Measurements from ENCODE around the gene TMEM120A. TPM values are rescaled to one million over a fixed set of nuclear protein-coding genes. Genes with fewer than 3 reads are reported as not detected.
A peak's percentile ranks its signal among the peaks of the same experiment; 100 is the strongest.

The TMEM120A gene
- total and polyA plus RNA-seq, 12 donors: 51.4 to 277 (median 172) TPM

DNA sequence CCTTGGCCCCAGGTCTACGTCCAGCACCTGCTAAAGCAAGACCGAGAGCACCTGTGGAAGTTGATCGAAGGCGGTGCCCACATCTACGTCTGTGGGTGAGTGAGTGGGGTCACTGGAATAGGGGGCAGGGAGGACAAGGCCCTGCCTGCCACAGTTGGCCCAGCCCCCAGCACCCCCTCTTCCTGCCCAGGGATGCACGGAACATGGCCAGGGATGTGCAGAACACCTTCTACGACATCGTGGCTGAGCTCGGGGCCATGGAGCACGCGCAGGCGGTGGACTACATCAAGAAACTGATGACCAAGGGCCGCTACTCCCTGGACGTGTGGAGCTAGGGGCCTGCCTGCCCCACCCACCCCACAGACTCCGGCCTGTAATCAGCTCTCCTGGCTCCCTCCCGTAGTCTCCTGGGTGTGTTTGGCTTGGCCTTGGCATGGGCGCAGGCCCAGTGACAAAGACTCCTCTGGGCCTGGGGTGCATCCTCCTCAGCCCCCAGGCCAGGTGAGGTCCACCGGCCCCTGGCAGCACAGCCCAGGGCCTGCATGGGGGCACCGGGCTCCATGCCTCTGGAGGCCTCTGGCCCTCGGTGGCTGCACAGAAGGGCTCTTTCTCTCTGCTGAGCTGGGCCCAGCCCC, 8.1 kb downstream of the TMEM120A start:
- DNase-seq: peak in 5 of 7 donors; percentile 52 to 64 (median 55)
- Histone ChIP-seq H3K9me3 (replicated peaks in 1 of 3) (no peaks in the 10 kb centered on the region), H3K36me3 (replicated peaks in 1 of 2) (peaks cover 0 to 70% of the 10 kb centered on the region in 2 donors), H3K4me1 (replicated peaks in 1 of 2) (peaks cover 30 to 58% of the 10 kb centered on the region in 2 donors), H3K27ac (peak overlapping the region; percentile 81 to 97 (median 85)), H3K4me3 (no peak overlapping the region), H3K27me3 (no peaks in the 10 kb centered on the region)
- intact Hi-C loops (cut with DNase I): loop anchor here in 1 of 2 donors (5.0 kb wide), 1 partner anchor 69 kb away; the partner anchor contains the start of gene POR
- 57 to 82% (median 64%) methylated on average over 3 to 20 of the region's 20 CpGs for WGBS, 4 donors
- TF ChIP-seq, protein P1, sequence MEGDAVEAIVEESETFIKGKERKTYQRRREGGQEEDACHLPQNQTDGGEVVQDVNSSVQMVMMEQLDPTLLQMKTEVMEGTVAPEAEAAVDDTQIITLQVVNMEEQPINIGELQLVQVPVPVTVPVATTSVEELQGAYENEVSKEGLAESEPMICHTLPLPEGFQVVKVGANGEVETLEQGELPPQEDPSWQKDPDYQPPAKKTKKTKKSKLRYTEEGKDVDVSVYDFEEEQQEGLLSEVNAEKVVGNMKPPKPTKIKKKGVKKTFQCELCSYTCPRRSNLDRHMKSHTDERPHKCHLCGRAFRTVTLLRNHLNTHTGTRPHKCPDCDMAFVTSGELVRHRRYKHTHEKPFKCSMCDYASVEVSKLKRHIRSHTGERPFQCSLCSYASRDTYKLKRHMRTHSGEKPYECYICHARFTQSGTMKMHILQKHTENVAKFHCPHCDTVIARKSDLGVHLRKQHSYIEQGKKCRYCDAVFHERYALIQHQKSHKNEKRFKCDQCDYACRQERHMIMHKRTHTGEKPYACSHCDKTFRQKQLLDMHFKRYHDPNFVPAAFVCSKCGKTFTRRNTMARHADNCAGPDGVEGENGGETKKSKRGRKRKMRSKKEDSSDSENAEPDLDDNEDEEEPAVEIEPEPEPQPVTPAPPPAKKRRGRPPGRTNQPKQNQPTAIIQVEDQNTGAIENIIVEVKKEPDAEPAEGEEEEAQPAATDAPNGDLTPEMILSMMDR (IDR thresholded peaks at IDR 0.05): no peak
- TF ChIP-seq POLR2A (IDR thresholded peaks at IDR 0.05): no peak

DNA sequence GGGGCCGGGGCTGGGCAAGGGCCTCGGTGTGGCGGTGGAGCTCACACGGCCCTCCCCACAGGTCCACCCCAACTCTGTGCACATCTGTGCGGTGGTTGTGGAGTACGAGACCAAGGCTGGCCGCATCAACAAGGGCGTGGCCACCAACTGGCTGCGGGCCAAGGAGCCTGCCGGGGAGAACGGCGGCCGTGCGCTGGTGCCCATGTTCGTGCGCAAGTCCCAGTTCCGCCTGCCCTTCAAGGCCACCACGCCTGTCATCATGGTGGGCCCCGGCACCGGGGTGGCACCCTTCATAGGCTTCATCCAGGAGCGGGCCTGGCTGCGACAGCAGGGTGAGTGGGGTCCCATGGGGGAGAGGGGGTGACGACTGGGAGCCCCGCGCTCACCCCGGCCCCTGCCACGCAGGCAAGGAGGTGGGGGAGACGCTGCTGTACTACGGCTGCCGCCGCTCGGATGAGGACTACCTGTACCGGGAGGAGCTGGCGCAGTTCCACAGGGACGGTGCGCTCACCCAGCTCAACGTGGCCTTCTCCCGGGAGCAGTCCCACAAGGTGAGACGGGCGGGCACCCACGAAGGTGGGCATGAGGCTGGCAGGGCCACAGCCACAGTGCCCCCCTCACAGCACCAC, 8.8 kb downstream of the TMEM120A start:
- peaks cover 31 to 59% of the 10 kb centered on the region in 2 donors for H3K4me1 ChIP-seq (replicated peaks in 1 of 2)
- peaks cover 0 to 77% of the 10 kb centered on the region in 2 donors for H3K36me3 ChIP-seq (replicated peaks in 1 of 2)
- TF ChIP-seq POLR2A (IDR thresholded peaks at IDR 0.05): peak; percentile 18 to 75
- TF ChIP-seq, protein P1 (IDR thresholded peaks at IDR 0.05): no peak
- no peak overlapping the region for H3K4me3 ChIP-seq
- peak; percentile 92 to 97 (median 95) for DNase-seq
- no peaks in the 10 kb centered on the region for H3K9me3 ChIP-seq (replicated peaks in 1 of 3)
- no peaks in the 10 kb centered on the region for H3K27me3 ChIP-seq
- intact Hi-C loops (cut with DNase I): loop anchor here in 1 of 2 donors (5.0 kb wide), 1 partner anchor 68 kb away; the partner anchor contains the start of gene POR
- H3K27ac ChIP-seq: peak overlapping the region; percentile 81 to 97 (median 87)
- WGBS, 4 donors: 39 to 66% (median 46%) methylated on average over 8 to 41 of the region's 41 CpGs

DNA sequence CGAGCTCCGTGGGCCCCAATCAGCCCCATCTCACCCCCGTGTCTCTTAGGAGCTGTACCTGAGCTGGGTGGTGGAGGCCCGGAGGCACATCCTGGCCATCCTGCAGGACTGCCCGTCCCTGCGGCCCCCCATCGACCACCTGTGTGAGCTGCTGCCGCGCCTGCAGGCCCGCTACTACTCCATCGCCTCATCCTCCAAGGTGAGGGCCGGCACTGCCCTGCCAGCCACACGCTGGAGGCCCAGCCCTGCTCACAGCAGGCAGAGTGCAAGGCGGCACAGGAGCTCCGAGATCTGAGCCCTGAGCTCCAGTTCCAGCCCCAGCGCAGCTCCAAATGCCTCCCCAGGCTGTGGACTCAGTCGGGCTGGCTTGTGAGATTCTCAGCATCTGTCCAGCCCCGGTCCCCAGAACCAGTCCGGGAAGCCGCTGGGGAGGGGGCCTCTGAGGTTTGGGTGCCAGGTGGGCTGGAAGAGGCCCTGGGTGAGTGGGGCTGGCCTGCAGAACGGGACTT, 9.3 kb downstream of the TMEM120A start:
- peak in 2 of 7 donors; percentile 52 to 55 for DNase-seq

More for the DNA sequence above, 9.3 kb downstream of the TMEM120A start:
- H3K4me1 ChIP-seq (replicated peaks in 1 of 2): peaks cover 32 to 59% of the 10 kb centered on the region in 2 donors
- WGBS, 4 donors: 51 to 74% (median 58%) methylated on average over 7 to 21 of the region's 21 CpGs
- peaks cover 0 to 82% of the 10 kb centered on the region in 2 donors for H3K36me3 ChIP-seq (replicated peaks in 1 of 2)
- H3K27ac ChIP-seq: peak overlapping the region; percentile 81 to 97 (median 87)
- TF ChIP-seq, protein P1 (IDR thresholded peaks at IDR 0.05): no peak
- no peak for TF ChIP-seq POLR2A (IDR thresholded peaks at IDR 0.05)
- intact Hi-C loops (cut with DNase I): loop anchor here in 1 of 2 donors (5.0 kb wide), 1 partner anchor 68 kb away; the partner anchor contains the start of gene POR
- H3K9me3 ChIP-seq (replicated peaks in 1 of 3): no peaks in the 10 kb centered on the region
- H3K27me3 ChIP-seq: no peaks in the 10 kb centered on the region
- H3K4me3 ChIP-seq: no peak overlapping the region

Data from adrenal gland (tissue), 12 donors.